PC-9 (cell line): Measurements from ENCODE around the gene DLX4. TPM values are rescaled to one million over a fixed set of nuclear protein-coding genes. Genes with fewer than 3 reads are reported as not detected.

Source experiments
- BruUV-seq: library from RNA; stranded (reverse); fragments of 400-500 nt; replicated peaks from 2 replicates; lab custom pipeline; 2021; lab: Mats Ljungman, UMichigan
- CTCF ChIA-PET: fragments of 300-600 bp; sonication (Branson Sonifier 250); formaldehyde crosslinking; loops from one replicate; lab custom pipeline; 2022; ENCODE audit warnings: antibody characterized with exemption; lab: Charles Lee
- POLR2A ChIA-PET: fragments of 300-600 bp; sonication (Branson Sonifier 250); formaldehyde crosslinking; loops from one replicate; lab custom pipeline; 2022; ENCODE audit warnings: antibody characterized with exemption; ENCODE audit not compliant: unreplicated experiment; lab: Charles Lee
- DNase-seq, 2 experiments: peaks; one replicate each; pipeline versions ENCODE4 v3.0.0 to v3.0.0-alpha.2; 2015 to 2022; ENCODE audit warnings: mixed read lengths in 1 of 2
- H2AFZ ChIP-seq: fragments of 200-600 bp; sonication (generic); 2 replicates; pipeline ENCODE4 v1.8.1; 2017; ENCODE audit warnings: antibody characterized with exemption
- H3F3A ChIP-seq: fragments of 200-600 bp; sonication (generic); 2 replicates; pipeline ENCODE4 v1.8.1; 2017; ENCODE audit warnings: antibody characterized with exemption, mild to moderate bottlenecking, low read depth; ENCODE audit not compliant: insufficient read depth
- H3K27ac ChIP-seq: fragments of 200-600 bp; sonication (generic); 2 replicates; pipeline ENCODE4 v1.6.1; 2016; ENCODE audit warnings: mixed run types
- H3K27me3 ChIP-seq: fragments of 200-600 bp; sonication (generic); 2 replicates; pipeline ENCODE4 v1.6.1; 2016; ENCODE audit warnings: low read depth, mixed run types; ENCODE audit not compliant: insufficient read depth
- H3K36me3 ChIP-seq: fragments of 200-600 bp; sonication (generic); 2 replicates; pipeline ENCODE4 v1.6.1; 2016; ENCODE audit warnings: low read depth, mixed run types
- H3K4me1 ChIP-seq: fragments of 200-600 bp; sonication (generic); replicated peaks from 2 replicates; pipeline ENCODE4 v1.6.1; 2016; ENCODE audit warnings: mixed run types; ENCODE audit not compliant: insufficient read depth
- H3K4me2 ChIP-seq: fragments of 200-600 bp; sonication (generic); 2 replicates; pipeline ENCODE4 v1.6.1; 2017; ENCODE audit warnings: mixed run types
- H3K4me3 ChIP-seq: fragments of 200-600 bp; sonication (generic); 2 replicates; pipeline ENCODE4 v1.6.1; 2016; ENCODE audit warnings: mixed run types
- H3K79me2 ChIP-seq: fragments of 200-600 bp; sonication (generic); 2 replicates; pipeline ENCODE4 v1.6.1; 2017; ENCODE audit warnings: low read depth, mixed run types
- H3K9me2 ChIP-seq: fragments of 200-600 bp; sonication (generic); 2 replicates; pipeline ENCODE4 v1.8.1; 2017; ENCODE audit warnings: mild to moderate bottlenecking; ENCODE audit not compliant: insufficient read depth
- H3K9me3 ChIP-seq: fragments of 200-600 bp; sonication (generic); 2 replicates; pipeline ENCODE4 v1.8.1; 2016; ENCODE audit warnings: low read depth; ENCODE audit not compliant: insufficient read depth
- H4K20me1 ChIP-seq: fragments of 200-600 bp; sonication (generic); 2 replicates; pipeline ENCODE4 v1.8.1; 2017; ENCODE audit not compliant: insufficient read depth
- CTCF ChIP-seq: fragments of 200-600 bp; sonication (generic); conservative IDR thresholded peaks from 2 replicates; pipeline ENCODE4 v1.6.1; 2017; ENCODE audit warnings: mixed run types, antibody characterized with exemption, mild to moderate bottlenecking, moderate library complexity
- EZH2 ChIP-seq: fragments of 200-600 bp; sonication (generic); IDR thresholded peaks from 2 replicates; pipeline ENCODE4 v1.8.0; 2017; ENCODE audit warnings: antibody characterized with exemption, low read depth
- intact Hi-C: fragments of 100-400 bp; cut with micrococcal nuclease; formaldehyde crosslinking; loops from one replicate; pipeline ENCODE4 v1.10.0; 2022; ENCODE audit not compliant: unreplicated experiment
- total RNA-seq: library from RNA; stranded (reverse); gene quantifications from 2 replicates; pipeline ENCODE4 v1.2.3, GENCODE V29; 2021

Gene DLX4
- total RNA-seq, 1 experiment from 2014 or later = 8.8 TPM

GRCh38 chr17:49994085-49995054 lies 25.4 kb downstream of the DLX4 start:
- peak in 1 of 2 experiments; percentile 18 for DNase-seq
- Histone ChIP-seq H3K79me2 (peaks cover 6% of the 10 kb centered on the region; the same call in 1 of the 2 replicates), H3F3A (peaks cover 14% of the 10 kb centered on the region), H3K27me3 (peaks cover 7% of the 10 kb centered on the region; the same call in 1 of the 2 replicates), H3K4me2 (peak overlapping the region; percentile 94), H3K36me3 (no peaks in the 10 kb centered on the region), H3K27ac (no peak overlapping the region), H3K4me1 (peaks cover 34% of the 10 kb centered on the region), H2AFZ (peak overlapping the region; percentile 70), H3K4me3 (peak overlapping the region; percentile 63), H4K20me1 (no peaks in the 10 kb centered on the region), H3K9me3 (no peaks in the 10 kb centered on the region), H3K9me2 (no peaks in the 10 kb centered on the region)
- ChIA-PET CTCF (interaction anchor here (0.7 to 1.1 kb wide), 3 partner anchors 109 to 422 kb away, joined by 3 to 5 read pairs (median 4); no protein-coding TSS in a partner anchor), POLR2A (interaction anchor here (0.6 to 0.7 kb wide), 2 partner anchors 110 to 516 kb away, joined by 3 to 50 read pairs; no protein-coding TSS in a partner anchor)
- intact Hi-C loops = loop anchor here (1.0 to 10.0 kb wide), 4 partner anchors 42 to 580 kb away; partner anchors contain the start of gene PHB1
- peak; percentile 34; the same call in 1 of the 2 replicates for TF ChIP-seq EZH2
- no peak; the same call in 1 of the 2 replicates for TF ChIP-seq CTCF
- TSS peak; percentile 57 for BruUV-seq

GRCh38 chr17:49995055-49995738 lies 26.2 kb downstream of the DLX4 start, which contains the start of gene DLX3:
TSS of gene DLX3 (minus strand) at chr17:49995224. CDS start at chr17:49994998, 226 bp downstream.
- TF ChIP-seq CTCF (no peak), EZH2 (no peak)
- Histone ChIP-seq H3K27ac (no peak within 1 kb of the TSS), H3K36me3 (no peaks in the 10 kb centered on the region), H3K9me2 (no peaks in the 10 kb centered on the region), H3K4me1 (peaks cover 34% of the 10 kb centered on the region), H3F3A (peaks cover 14% of the 10 kb centered on the region), H2AFZ (peak within 1 kb of the TSS; percentile 70), H3K9me3 (no peaks in the 10 kb centered on the region), H3K79me2 (peaks cover 6% of the 10 kb centered on the region; the same call in 1 of the 2 replicates), H3K4me3 (peak within 1 kb of the TSS; percentile 63), H3K4me2 (peak within 1 kb of the TSS; percentile 94), H4K20me1 (no peaks in the 10 kb centered on the region), H3K27me3 (peaks cover 7% of the 10 kb centered on the region; the same call in 1 of the 2 replicates)
- ChIA-PET POLR2A (interaction anchor here (0.6 kb wide), 1 partner anchor 517 kb away, joined by 3 read pairs; no protein-coding TSS in a partner anchor), CTCF (interaction anchor here (0.6 to 3.4 kb wide), 6 partner anchors 35 to 427 kb away, joined by 3 to 22 read pairs (median 5); no protein-coding TSS in a partner anchor)
- no TSS peak for BruUV-seq
- peak; percentile 85 to 87 for DNase-seq
- intact Hi-C loops = loop anchor here (1.0 to 10.0 kb wide), 4 partner anchors 43 to 580 kb away; partner anchors contain the start of gene PHB1
